ENCODE results near the gene CINP. TPM values are rescaled to one million over a fixed set of nuclear protein-coding genes. Genes with fewer than 3 reads are reported as not detected.
A peak's percentile ranks its signal among the peaks of the same experiment; 100 is the strongest.

CINP gene
- total RNA-seq, 4 donors from 2014 or later: 19.2 to 25.1 (median 21.5) TPM

DNA sequence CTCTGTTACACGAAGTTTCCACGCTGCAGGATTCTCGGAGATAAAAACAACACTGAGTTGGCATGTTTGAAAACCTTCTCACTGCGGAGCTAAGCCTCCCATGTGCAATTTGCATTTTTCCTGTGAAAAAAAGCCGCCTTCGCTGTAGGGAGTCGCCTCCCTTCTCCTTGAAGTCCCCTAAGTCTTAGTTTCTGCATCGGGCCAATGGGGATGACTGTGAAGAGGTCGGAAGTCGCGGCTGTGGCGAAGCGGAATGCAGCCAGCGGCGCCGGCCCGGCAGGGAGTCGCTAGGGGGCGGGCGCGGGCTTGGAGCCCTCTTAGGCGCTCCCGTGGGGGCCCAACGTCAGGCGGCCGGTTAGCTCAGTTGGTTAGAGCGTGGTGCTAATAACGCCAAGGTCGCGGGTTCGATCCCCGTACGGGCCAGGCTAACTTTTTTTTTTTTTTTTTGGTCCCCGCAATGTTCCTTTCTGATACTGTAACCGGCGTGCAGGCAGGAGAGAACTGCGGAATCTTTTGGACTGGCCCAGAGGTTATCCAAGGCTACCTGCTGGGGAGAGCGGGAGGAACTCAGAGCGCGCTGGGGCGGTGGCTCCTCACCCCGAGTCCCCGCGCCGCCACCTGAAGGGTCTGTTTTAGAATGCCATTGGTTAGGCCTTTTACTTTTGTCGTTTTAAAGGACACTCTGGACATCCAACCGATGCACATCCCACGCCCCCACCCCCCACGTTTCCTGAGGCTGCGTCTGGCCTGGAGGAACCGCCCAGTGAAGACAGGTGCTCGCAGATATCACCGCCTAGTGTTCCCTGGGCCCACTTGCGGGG lies 45.7 kb downstream of the CINP start:
- Histone ChIP-seq H3K4me1 (peaks cover 50 to 51% of the 10 kb centered on the region in 2 donors), H3K27me3 (no peaks in the 10 kb centered on the region), H3K36me3 (no peaks in the 10 kb centered on the region), H3K9me3 (no peaks in the 10 kb centered on the region), H3K27ac (peak overlapping the region; percentile 92 to 99 (median 97)), H3K4me3 (peak overlapping the region; percentile 51 to 66 (median 63))
- DNase-seq: peak; percentile 89
- TF ChIP-seq POLR2A (IDR thresholded peaks at IDR 0.05): no peak
- TF ChIP-seq, protein P1, sequence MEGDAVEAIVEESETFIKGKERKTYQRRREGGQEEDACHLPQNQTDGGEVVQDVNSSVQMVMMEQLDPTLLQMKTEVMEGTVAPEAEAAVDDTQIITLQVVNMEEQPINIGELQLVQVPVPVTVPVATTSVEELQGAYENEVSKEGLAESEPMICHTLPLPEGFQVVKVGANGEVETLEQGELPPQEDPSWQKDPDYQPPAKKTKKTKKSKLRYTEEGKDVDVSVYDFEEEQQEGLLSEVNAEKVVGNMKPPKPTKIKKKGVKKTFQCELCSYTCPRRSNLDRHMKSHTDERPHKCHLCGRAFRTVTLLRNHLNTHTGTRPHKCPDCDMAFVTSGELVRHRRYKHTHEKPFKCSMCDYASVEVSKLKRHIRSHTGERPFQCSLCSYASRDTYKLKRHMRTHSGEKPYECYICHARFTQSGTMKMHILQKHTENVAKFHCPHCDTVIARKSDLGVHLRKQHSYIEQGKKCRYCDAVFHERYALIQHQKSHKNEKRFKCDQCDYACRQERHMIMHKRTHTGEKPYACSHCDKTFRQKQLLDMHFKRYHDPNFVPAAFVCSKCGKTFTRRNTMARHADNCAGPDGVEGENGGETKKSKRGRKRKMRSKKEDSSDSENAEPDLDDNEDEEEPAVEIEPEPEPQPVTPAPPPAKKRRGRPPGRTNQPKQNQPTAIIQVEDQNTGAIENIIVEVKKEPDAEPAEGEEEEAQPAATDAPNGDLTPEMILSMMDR (IDR thresholded peaks at IDR 0.05 in 4 of 5, conservative IDR thresholded peaks at IDR 0.05 in 1 of 5): peak; percentile 78 to 87 (median 85)
- ATAC-seq: peak; percentile 45 to 52
- in situ Hi-C loops (cut with MboI; ENCODE audit: low sequenced_read_pairs in 4 of 4): loop anchor here in 3 of 4 donors (10.0 to 25.0 kb wide), 7 partner anchors 82 to 555 kb away; partner anchors contain the start of genes DYNC1H1 (in 2 of the 3), ANKRD9 (in 1 of the 3), PPP2R5C (in 1 of the 3) and WDR20 (in 1 of the 3)
- intact Hi-C loops (cut with DNase I; ENCODE audit: low total_unique reads): loop anchor here (5.0 kb wide), 6 partner anchors 90 to 1070 kb away; partner anchors contain the start of genes DYNC1H1, EIF5 and MARK3

DNA sequence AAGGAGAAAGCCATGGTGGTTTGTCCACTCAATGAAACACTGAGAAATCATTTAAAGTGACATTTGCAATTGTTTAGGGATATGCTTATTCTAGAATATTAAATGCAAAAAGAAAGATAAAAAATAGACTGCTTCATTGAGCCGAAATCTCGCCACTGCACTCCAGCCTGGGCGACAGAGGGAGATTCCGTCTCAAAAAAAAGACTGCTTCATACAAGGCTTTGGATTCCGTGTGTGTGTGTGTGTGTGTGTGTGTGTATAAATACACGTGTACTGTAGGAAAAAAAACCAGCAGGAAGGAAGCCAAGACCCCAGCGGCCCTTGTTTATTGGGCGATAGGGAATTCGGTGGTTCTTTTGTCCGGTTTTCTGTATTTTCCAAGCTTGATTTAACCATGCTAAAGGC lies 46.4 kb downstream of the CINP start:
- in situ Hi-C loops (cut with MboI; ENCODE audit: low sequenced_read_pairs in 4 of 4): loop anchor here in 3 of 4 donors (10.0 to 25.0 kb wide), 7 partner anchors 82 to 554 kb away; partner anchors contain the start of genes DYNC1H1 (in 2 of the 3), ANKRD9 (in 1 of the 3), PPP2R5C (in 1 of the 3) and WDR20 (in 1 of the 3)
- Histone ChIP-seq H3K4me3 (peak overlapping the region; percentile 51 to 64 (median 56)), H3K9me3 (no peaks in the 10 kb centered on the region), H3K27me3 (no peaks in the 10 kb centered on the region), H3K27ac (peak overlapping the region; percentile 92 to 99 (median 97)), H3K4me1 (peaks cover 50 to 51% of the 10 kb centered on the region in 2 donors), H3K36me3 (no peaks in the 10 kb centered on the region)
- ATAC-seq (no peak), DNase-seq (peak in 1 of 2 donors; percentile 42)
- TF ChIP-seq, protein P1 (IDR thresholded peaks at IDR 0.05 in 4 of 5, conservative IDR thresholded peaks at IDR 0.05 in 1 of 5): no peak
- TF ChIP-seq POLR2A (IDR thresholded peaks at IDR 0.05): no peak
- intact Hi-C loops (cut with DNase I; ENCODE audit: low total_unique reads): loop anchor here (5.0 kb wide), 6 partner anchors 91 to 1071 kb away; partner anchors contain the start of genes DYNC1H1, EIF5 and MARK3

DNA sequence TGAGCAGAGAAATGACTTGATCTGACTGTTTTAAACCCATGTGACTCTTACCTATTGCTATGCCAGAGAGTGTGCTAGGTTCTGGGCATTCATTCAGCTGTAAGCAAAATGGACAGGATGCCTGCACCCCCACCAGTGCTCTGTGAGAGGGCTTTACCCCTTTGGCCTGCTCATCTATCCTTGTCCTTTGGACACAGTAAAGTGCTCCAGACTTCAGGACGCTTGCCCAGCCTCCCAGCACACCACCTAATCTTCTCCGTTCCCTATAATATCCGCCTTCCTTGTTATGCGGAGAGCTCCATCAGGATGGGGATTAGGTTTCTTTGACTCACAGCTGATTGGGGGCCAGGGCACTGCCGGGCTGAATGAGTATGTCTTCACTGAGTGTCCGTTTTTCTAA lies 47.6 kb downstream of the CINP start:
- intact Hi-C loops (cut with DNase I; ENCODE audit: low total_unique reads): loop anchor here (2.0 to 5.0 kb wide), 7 partner anchors 92 to 1072 kb away; partner anchors contain the start of genes DYNC1H1, EIF5 and MARK3
- no peaks in the 10 kb centered on the region for H3K27me3 ChIP-seq
- no peaks in the 10 kb centered on the region for H3K36me3 ChIP-seq
- TF ChIP-seq, protein P1 (IDR thresholded peaks at IDR 0.05 in 4 of 5, conservative IDR thresholded peaks at IDR 0.05 in 1 of 5): no peak
- no peak for TF ChIP-seq POLR2A (IDR thresholded peaks at IDR 0.05)
- H3K4me3 ChIP-seq: no peak overlapping the region
- in situ Hi-C loops (cut with MboI; ENCODE audit: low sequenced_read_pairs in 4 of 4): loop anchor here in 3 of 4 donors (10.0 to 25.0 kb wide), 7 partner anchors 80 to 553 kb away; partner anchors contain the start of genes DYNC1H1 (in 2 of the 3), ANKRD9 (in 1 of the 3), PPP2R5C (in 1 of the 3) and WDR20 (in 1 of the 3)
- H3K27ac ChIP-seq: peak overlapping the region; percentile 92 to 99 (median 97)
- DNase-seq (peak in 1 of 2 donors; percentile 35), ATAC-seq (no peak)
- no peaks in the 10 kb centered on the region for H3K9me3 ChIP-seq
- peaks cover 39 to 41% of the 10 kb centered on the region in 2 donors for H3K4me1 ChIP-seq

DNA sequence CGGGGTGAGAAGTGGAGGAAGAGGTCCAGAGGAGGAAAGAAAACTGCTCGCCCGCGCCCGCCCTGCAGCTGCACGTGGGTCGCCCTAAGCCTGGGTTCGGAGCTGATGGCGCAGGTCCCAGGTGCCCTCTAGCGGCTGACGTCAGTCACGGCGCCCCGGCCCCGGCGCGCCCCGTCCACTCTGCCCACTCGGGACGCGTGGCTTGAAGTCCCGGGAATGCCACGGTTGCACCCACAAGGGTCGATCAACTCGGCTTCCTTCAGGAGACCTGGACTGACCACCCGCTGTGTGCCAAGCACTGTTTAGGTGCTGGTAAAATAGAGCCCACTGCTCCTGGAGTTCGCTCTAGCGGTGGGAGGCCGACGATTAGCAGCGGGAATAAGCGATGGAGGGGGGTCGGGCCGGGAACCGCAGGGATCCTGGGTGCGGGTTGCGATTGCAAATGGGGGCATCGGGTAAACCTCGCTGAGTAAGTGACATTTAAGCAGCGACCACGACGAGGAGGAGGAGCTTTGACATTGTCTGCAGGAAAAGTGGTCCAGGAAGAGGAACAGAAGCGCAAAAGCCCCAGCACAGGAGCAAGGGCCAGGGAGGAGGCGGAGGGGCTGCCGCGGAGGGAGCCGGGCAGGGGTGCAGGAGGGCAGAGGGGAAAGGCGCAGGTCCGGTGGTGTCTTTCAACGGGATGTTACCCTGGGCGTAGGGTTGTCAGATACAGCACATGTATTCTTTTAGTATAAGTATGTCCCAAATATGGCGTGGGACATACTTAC lies 48.3 kb downstream of the CINP start:
- no peaks in the 10 kb centered on the region for H3K27me3 ChIP-seq
- ATAC-seq (peak; percentile 34), DNase-seq (peak; percentile 76 to 80)
- H3K27ac ChIP-seq: peak overlapping the region; percentile 57 to 99 (median 97)
- intact Hi-C loops (cut with DNase I; ENCODE audit: low total_unique reads) (loop anchor here (1.0 to 5.0 kb wide), 8 partner anchors 79 to 1073 kb away; partner anchors contain the start of genes DYNC1H1, EIF5 and MARK3), in situ Hi-C loops (cut with MboI; ENCODE audit: low sequenced_read_pairs in 4 of 4) (loop anchor here in 3 of 4 donors (5.0 to 25.0 kb wide), 8 partner anchors 77 to 552 kb away; partner anchors contain the start of genes DYNC1H1 (in 2 of the 3), ANKRD9 (in 1 of the 3), PPP2R5C (in 1 of the 3) and WDR20 (in 1 of the 3))
- H3K4me3 ChIP-seq: peak overlapping the region; percentile 51 to 62 (median 58)
- H3K36me3 ChIP-seq: no peaks in the 10 kb centered on the region
- peaks cover 39 to 40% of the 10 kb centered on the region in 2 donors for H3K4me1 ChIP-seq
- no peak for TF ChIP-seq POLR2A (IDR thresholded peaks at IDR 0.05)
- TF ChIP-seq, protein P1 (IDR thresholded peaks at IDR 0.05 in 4 of 5, conservative IDR thresholded peaks at IDR 0.05 in 1 of 5): peak; percentile 92 to 96 (median 95)
- H3K9me3 ChIP-seq: no peaks in the 10 kb centered on the region
